Measurements from ENCODE around the gene KIAA1328.

- TF ChIP-seq POLR2AphosphoS5 (IDR thresholded peaks at IDR 0.05; ENCODE audit: low read depth): no peak
- TF ChIP-seq GABPA (IDR thresholded peaks at IDR 0.05; ENCODE audit: low read depth): no peak
Measured at GRCh38 chr18:36848609-36849008, 19.7 kb downstream of the KIAA1328 start.
